K562 (cell line): ENCODE data around the gene WNT3. TPM values are rescaled to one million over a fixed set of nuclear protein-coding genes. Genes with fewer than 3 reads are reported as not detected.

Experiments used
- ATAC-seq: fragments of 200-7000 bp; cut with Tn5 transposase; 3 replicates; pipeline ENCODE4 v1.9.1; 2020; ENCODE audit warnings: moderate library complexity
- BruUV-seq: library from RNA; stranded (reverse); fragments of 400-500 nt; replicated peaks from 2 replicates; lab custom pipeline; 2021; lab: Mats Ljungman, UMichigan
- CTCF ChIA-PET: fragments of 300-600 bp; formaldehyde crosslinking; extraction: SDS; loops from one replicate; lab custom pipeline; 2021; ENCODE audit warnings: low intra/inter-chr PET ratio; lab: Yijun Ruan, JAX
- POLR2A ChIA-PET: fragments of 300-600, 350-650 bp; sonication (Branson Sonifier 250); formaldehyde crosslinking; extraction: SDS; loops from one replicate; lab custom pipeline; 2021; ENCODE audit warnings: antibody characterized with exemption, inconsistent platforms; lab: Yijun Ruan, JAX
- DNase-seq, 4 experiments: peaks; one replicate each; pipeline versions ENCODE4 v3.0.0 to v3.0.0-alpha.2; 2011 to 2018; ENCODE audit warnings: low spot score in 3 of 4, mixed read lengths in 3 of 4; ENCODE audit errors: extremely low read depth in 1 of 4
- FAIRE-seq: peaks from 2 replicates; lab custom pipeline; 2011; peaks lifted over from hg19 to GRCh38; lab: Jason Lieb, UNC
- H2AFZ ChIP-seq: 2 replicates; pipeline ENCODE4 v1.6.0; 2011; ENCODE audit warnings: low read depth, low read length, control low read depth, inconsistent platforms
- H3K27ac ChIP-seq: fragments of 200-600 bp; 3 replicates; pipeline ENCODE4 v1.8.0; 2011; ENCODE audit warnings: low read depth, mild to moderate bottlenecking, control low read depth, inconsistent platforms, low read length, moderate library complexity, mixed read lengths; ENCODE audit errors: extremely low read depth
- H3K27me3 ChIP-seq, 2 experiments: fragments of 300-600 bp in 1 of 2; 2 replicates in 1 of 2; 3 replicates in 1 of 2; pipeline versions ENCODE4 v1.6.0 to v1.8.0; 2011; ENCODE audit warnings: inconsistent platforms in 2 of 2, low read length in 2 of 2, mild to moderate bottlenecking in 1 of 2, mixed read lengths in 1 of 2, moderate library complexity in 1 of 2; ENCODE audit not compliant: control insufficient read depth in 2 of 2, insufficient read depth in 2 of 2
- H3K36me3 ChIP-seq: fragments of 300-600 bp; 3 replicates; pipeline ENCODE4 v1.8.0; 2011; ENCODE audit warnings: mild to moderate bottlenecking, low read length, inconsistent platforms; ENCODE audit not compliant: control insufficient read depth, insufficient read depth
- H3K4me1 ChIP-seq, 2 experiments: fragments of 200-600 bp in 1 of 2; replicated peaks in 1 of 2; 2 replicates in 1 of 2; 3 replicates in 1 of 2; pipeline versions ENCODE4 v1.5.1 to v1.8.0; 2011; ENCODE audit warnings: inconsistent platforms in 2 of 2, low read length in 2 of 2, mild to moderate bottlenecking in 1 of 2, mixed read lengths in 1 of 2, moderate library complexity in 1 of 2; ENCODE audit not compliant: control insufficient read depth in 2 of 2, insufficient read depth in 2 of 2
- H3K4me2 ChIP-seq: 2 replicates; pipeline ENCODE4 v1.6.1; 2011; ENCODE audit warnings: low read length, control low read depth, inconsistent platforms, mixed read lengths; ENCODE audit not compliant: insufficient read depth
- H3K4me3 ChIP-seq: fragments of 200-600 bp; sonication (generic), shearing (Covaris generic); 2 replicates; pipeline ENCODE4 v1.5.1; 2016; ENCODE audit warnings: control low read depth, inconsistent platforms
- H3K79me2 ChIP-seq: fragments of 200-600 bp; 3 replicates; pipeline ENCODE4 v1.8.0; 2011; ENCODE audit warnings: low read length, inconsistent platforms; ENCODE audit not compliant: control insufficient read depth, insufficient read depth
- H3K9ac ChIP-seq, 2 experiments: 2 replicates each; pipeline versions ENCODE4 v1.6.0 to v1.6.1; 2011; ENCODE audit warnings: low read depth in 2 of 2, low read length in 2 of 2, control low read depth in 1 of 2, inconsistent platforms in 1 of 2, mild to moderate bottlenecking in 1 of 2, mixed read lengths in 1 of 2; ENCODE audit not compliant: insufficient read depth in 1 of 2
- H3K9me1 ChIP-seq: one replicate; pipeline ENCODE4 v1.6.0; 2011; ENCODE audit warnings: inconsistent platforms, mild to moderate bottlenecking, low read length, moderate library complexity; ENCODE audit not compliant: control insufficient read depth, insufficient read depth
- H3K9me3 ChIP-seq: replicated peaks from 2 replicates; pipeline ENCODE4 v1.5.1; 2011; ENCODE audit warnings: low read depth, low read length, inconsistent platforms; ENCODE audit not compliant: control insufficient read depth, insufficient read depth
- H4K20me1 ChIP-seq: replicated peaks from 2 replicates; pipeline ENCODE4 v1.6.1; 2011; ENCODE audit warnings: low read length, inconsistent platforms, mixed read lengths; ENCODE audit not compliant: control insufficient read depth, insufficient read depth
- ATF1 ChIP-seq, 2 experiments: fragments of 450-650 bp in 1 of 2; IDR thresholded peaks; 2 replicates each; pipeline ENCODE4 v1.6.1; 2016; ENCODE audit warnings: missing compliant biosample characterization in 1 of 2, missing genetic modification characterization in 1 of 2
- CEBPB ChIP-seq: fragments of 450-650 bp; IDR thresholded peaks from 2 replicates; pipeline ENCODE4 v1.6.1; 2016; ENCODE audit warnings: missing genetic modification characterization, missing compliant biosample characterization
- CEBPG ChIP-seq, 3 experiments: fragments of 200-800 bp in 1 of 3; sonication (Bioruptor generic) in 1 of 3; sonication (generic) in 1 of 3; formaldehyde crosslinking in 1 of 3; IDR thresholded peaks in 2 of 3; conservative IDR thresholded peaks in 1 of 3; 2 replicates each; pipeline versions ENCODE4 v1.6.1 to v1.8.0; 2016 to 2022; ENCODE audit warnings: missing compliant biosample characterization in 2 of 3, missing genetic modification characterization in 2 of 3, mild to moderate bottlenecking in 1 of 3, missing genetic modification reagents in 1 of 3
- FOXP1 ChIP-seq: sonication (generic); formaldehyde crosslinking; IDR thresholded peaks from 2 replicates; pipeline ENCODE4 v1.8.0; 2022; ENCODE audit warnings: mild to moderate bottlenecking, missing genetic modification reagents
- KLF10 ChIP-seq: fragments of 250-450 bp; sonication (Bioruptor Pico); IDR thresholded peaks from 2 replicates; pipeline ENCODE4 v1.6.1; 2021; ENCODE audit warnings: matching md5 sums
- MEIS2 ChIP-seq: fragments of 450-650 bp; IDR thresholded peaks from 2 replicates; pipeline ENCODE4 v1.6.1; 2014; ENCODE audit warnings: mild to moderate bottlenecking; ENCODE audit not compliant: partially characterized antibody
- SP1 ChIP-seq: sonication (generic); formaldehyde crosslinking; IDR thresholded peaks from 2 replicates; pipeline ENCODE4 v1.8.1; 2022; ENCODE audit warnings: mild to moderate bottlenecking, missing genetic modification reagents
- SRSF7 ChIP-seq: fragments of 200-400 bp; formaldehyde crosslinking; optimal IDR thresholded peaks from 2 replicates; pipeline ENCODE3; 2017; ENCODE audit warnings: mild to moderate bottlenecking, low read depth, low read length
- TARDBP ChIP-seq: fragments of 450-650 bp; IDR thresholded peaks from 2 replicates; pipeline ENCODE4 v1.6.1; 2016
- ZFP36 ChIP-seq: fragments of 150-350 bp; IDR thresholded peaks from 2 replicates; pipeline ENCODE4 v1.6.1; 2018; ENCODE audit warnings: low read length, low read depth; ENCODE audit not compliant: partially characterized antibody
- ZNF124 ChIP-seq: sonication (generic); formaldehyde crosslinking; IDR thresholded peaks from 2 replicates; pipeline ENCODE4 v1.8.1; 2022; ENCODE audit warnings: missing genetic modification reagents
- ZNF133 ChIP-seq: fragments of 250-450 bp; sonication (Bioruptor Pico); IDR thresholded peaks from 2 replicates; pipeline ENCODE4 v1.4.0; 2020; ENCODE audit warnings: mild to moderate bottlenecking
- ZNF644 ChIP-seq: fragments of 200-800 bp; sonication (Bioruptor generic); IDR thresholded peaks from 2 replicates; pipeline ENCODE4 v1.6.1; 2016; ENCODE audit warnings: low read depth, missing genetic modification characterization, missing compliant biosample characterization
- ZNF668 ChIP-seq: fragments of 250-450 bp; sonication (Bioruptor Pico); IDR thresholded peaks from 2 replicates; pipeline ENCODE4 v1.8.0; 2022; ENCODE audit warnings: mild to moderate bottlenecking, inconsistent platforms
- WGBS: fragments of 100-300 bp; shearing (Covaris generic); methylation state at CpG from one replicate; pipeline ENCODE4 v1.1.6; 2016; ENCODE audit warnings: low coverage, mixed read lengths; ENCODE audit not compliant: insufficient coverage; ENCODE audit errors: missing lambda C conversion rate; 5-methylcytosine and 5-hydroxymethylcytosine counted together
- in situ Hi-C: fragments of 300-500 bp; cut with MboI; formaldehyde crosslinking; loops from 4 replicates; pipeline ENCODE4 v1.15.0; 2018; ENCODE audit warnings: inconsistent platforms, mixed read lengths
- intact Hi-C: fragments of 100-400 bp; cut with micrococcal nuclease; formaldehyde crosslinking; loops from 2 replicates; pipeline ENCODE4 v1.14.2; 2022
- polyA plus RNA-seq, 8 experiments: library from polyadenylated mRNA; depleted of rRNA in 4 of 8; stranded (reverse) in 5 of 8; unstranded in 3 of 8; fragments of >200 nt; fragmentation: Nextera tagmentation in 2 of 8; fragmentation: Illumina TruSeq in 1 of 8; extraction: Ambion mirVana in 2 of 8; extraction: Trizol in 1 of 8; gene quantifications; 2 replicates each; pipeline versions ENCODE4 v1.2.1 to v1.2.3, GENCODE V29; 2011 to 2014; ENCODE audit warnings: inconsistent platforms in 1 of 8, missing spikeins in 1 of 8
- total RNA-seq, 7 experiments: library from RNA; depleted of rRNA in 6 of 7; stranded (reverse); fragments of >200 nt in 6 of 7; fragmentation: Illumina TruSeq in 2 of 7; extraction: Trizol in 2 of 7; gene quantifications; 2 replicates each; pipeline versions ENCODE4 v1.2.1 to v1.2.3, GENCODE V29; 2011 to 2021; ENCODE audit warnings: low replicate concordance in 1 of 7
- TF ChIP-seq, protein P1 (sequence below), 2 experiments: IDR thresholded peaks in 1 of 2; conservative IDR thresholded peaks in 1 of 2; 2 replicates each; pipeline ENCODE4 v1.6.1; 2016; ENCODE audit warnings: low read depth in 2 of 2, mild to moderate bottlenecking in 1 of 2, missing compliant biosample characterization in 1 of 2, missing genetic modification characterization in 1 of 2, moderate library complexity in 1 of 2
- TF ChIP-seq, protein P2 (sequence below): fragments of 450-650 bp; IDR thresholded peaks from 2 replicates; pipeline ENCODE4 v1.6.1; 2016

The WNT3 gene
- total and polyA plus RNA-seq, 9 of the 15 experiments (the other 6 are each of a cell fraction or from before 2014, with no cell fraction given) = 1.5 to 6.1 (median 3.3) TPM

GRCh38 chr17:46726206-46726605, 92.3 kb downstream of the WNT3 start:
- Histone ChIP-seq H3K4me1 (no peaks in the 10 kb centered on the region), H3K9me3 (no peaks in the 10 kb centered on the region), H3K27me3 (no peaks in the 10 kb centered on the region), H2AFZ (no peak overlapping the region), H3K79me2 (no peaks in the 10 kb centered on the region), H3K4me2 (no peak overlapping the region), H3K9ac (no peak overlapping the region), H3K36me3 (peaks cover 25% of the 10 kb centered on the region), H3K27ac (no peak overlapping the region), H3K4me3 (no peak overlapping the region), H3K9me1 (no peaks in the 10 kb centered on the region), H4K20me1 (no peaks in the 10 kb centered on the region)
- intact Hi-C loops (no loop called here), in situ Hi-C loops (no loop called here)
- CTCF ChIA-PET = no interaction called here
- ATAC-seq (no peak), FAIRE-seq (no peak), DNase-seq (no peak)
- TF ChIP-seq ZFP36 = no peak
- no peak for TF ChIP-seq CEBPG (CRISPR knock-in tag; IDR thresholded peaks at IDR 0.05)
- TF ChIP-seq CEBPG (tag; conservative IDR thresholded peaks at IDR 0.05 in 1 of 2, IDR thresholded peaks at IDR 0.05 in 1 of 2) = peak; percentile 70 to 71
- TF ChIP-seq ZNF644 (tag) = no peak
- TF ChIP-seq, protein P1, sequence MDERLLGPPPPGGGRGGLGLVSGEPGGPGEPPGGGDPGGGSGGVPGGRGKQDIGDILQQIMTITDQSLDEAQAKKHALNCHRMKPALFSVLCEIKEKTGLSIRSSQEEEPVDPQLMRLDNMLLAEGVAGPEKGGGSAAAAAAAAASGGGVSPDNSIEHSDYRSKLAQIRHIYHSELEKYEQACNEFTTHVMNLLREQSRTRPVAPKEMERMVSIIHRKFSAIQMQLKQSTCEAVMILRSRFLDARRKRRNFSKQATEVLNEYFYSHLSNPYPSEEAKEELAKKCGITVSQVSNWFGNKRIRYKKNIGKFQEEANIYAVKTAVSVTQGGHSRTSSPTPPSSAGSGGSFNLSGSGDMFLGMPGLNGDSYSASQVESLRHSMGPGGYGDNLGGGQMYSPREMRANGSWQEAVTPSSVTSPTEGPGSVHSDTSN (CRISPR knock-in tag; IDR thresholded peaks at IDR 0.05; ENCODE audit: low read depth) = no peak
- TF ChIP-seq, protein P1 (tag; conservative IDR thresholded peaks at IDR 0.05; ENCODE audit: low read depth) = peak; percentile 80
- no peak for TF ChIP-seq FOXP1 (CRISPR knock-in tag)
- TF ChIP-seq ZNF133 (CRISPR knock-in tag) = no peak
- TF ChIP-seq TARDBP = no peak
- no peak for TF ChIP-seq ATF1 (CRISPR knock-in tag; IDR thresholded peaks at IDR 0.05)
- TF ChIP-seq ATF1 (tag; IDR thresholded peaks at IDR 0.05) = 0 out of 2 replicates have a peak, but pooled peaks have one; percentile 11
- TF ChIP-seq ZNF668 = no peak
- TF ChIP-seq SRSF7 = no peak
- TF ChIP-seq CEBPB (tag) = peak; percentile 77
- no peak for TF ChIP-seq KLF10 (CRISPR knock-in tag)
- TF ChIP-seq, protein P2, sequence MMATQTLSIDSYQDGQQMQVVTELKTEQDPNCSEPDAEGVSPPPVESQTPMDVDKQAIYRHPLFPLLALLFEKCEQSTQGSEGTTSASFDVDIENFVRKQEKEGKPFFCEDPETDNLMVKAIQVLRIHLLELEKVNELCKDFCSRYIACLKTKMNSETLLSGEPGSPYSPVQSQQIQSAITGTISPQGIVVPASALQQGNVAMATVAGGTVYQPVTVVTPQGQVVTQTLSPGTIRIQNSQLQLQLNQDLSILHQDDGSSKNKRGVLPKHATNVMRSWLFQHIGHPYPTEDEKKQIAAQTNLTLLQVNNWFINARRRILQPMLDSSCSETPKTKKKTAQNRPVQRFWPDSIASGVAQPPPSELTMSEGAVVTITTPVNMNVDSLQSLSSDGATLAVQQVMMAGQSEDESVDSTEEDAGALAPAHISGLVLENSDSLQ = peak; percentile 43; the same call in 1 of the 2 replicates
- TF ChIP-seq SP1 (CRISPR knock-in tag) = no peak
- TF ChIP-seq ZNF124 (CRISPR knock-in tag) = no peak
- peak; percentile 75 for TF ChIP-seq MEIS2
- POLR2A ChIA-PET = interaction anchor here (0.9 kb wide), 1 partner anchor 16 kb away, joined by 3 read pairs; no protein-coding TSS in a partner anchor
- WGBS = 20% methylated on average over 3 of the region's 3 CpGs
- BruUV-seq = no TSS peak
